ENCODE measurements around the gene CCDC167. TPM values are rescaled to one million over a fixed set of nuclear protein-coding genes. Genes with fewer than 3 reads are reported as not detected.
"Not testable (repeated sequence)": the region's sequence is repeated elsewhere in the genome, so short reads cannot be mapped to it uniquely, and the experiment has no call there.

Gene CCDC167
- total RNA-seq, 1 donor: 12.5 TPM

GRCh38 chr6:37506479-37506878, 6.8 kb upstream of the CCDC167 start:
- no peak for DNase-seq (ENCODE audit: low read depth)

GRCh38 chr6:37504024-37504423, 4.3 kb upstream of the CCDC167 start:
- TF ChIP-seq, protein P1, sequence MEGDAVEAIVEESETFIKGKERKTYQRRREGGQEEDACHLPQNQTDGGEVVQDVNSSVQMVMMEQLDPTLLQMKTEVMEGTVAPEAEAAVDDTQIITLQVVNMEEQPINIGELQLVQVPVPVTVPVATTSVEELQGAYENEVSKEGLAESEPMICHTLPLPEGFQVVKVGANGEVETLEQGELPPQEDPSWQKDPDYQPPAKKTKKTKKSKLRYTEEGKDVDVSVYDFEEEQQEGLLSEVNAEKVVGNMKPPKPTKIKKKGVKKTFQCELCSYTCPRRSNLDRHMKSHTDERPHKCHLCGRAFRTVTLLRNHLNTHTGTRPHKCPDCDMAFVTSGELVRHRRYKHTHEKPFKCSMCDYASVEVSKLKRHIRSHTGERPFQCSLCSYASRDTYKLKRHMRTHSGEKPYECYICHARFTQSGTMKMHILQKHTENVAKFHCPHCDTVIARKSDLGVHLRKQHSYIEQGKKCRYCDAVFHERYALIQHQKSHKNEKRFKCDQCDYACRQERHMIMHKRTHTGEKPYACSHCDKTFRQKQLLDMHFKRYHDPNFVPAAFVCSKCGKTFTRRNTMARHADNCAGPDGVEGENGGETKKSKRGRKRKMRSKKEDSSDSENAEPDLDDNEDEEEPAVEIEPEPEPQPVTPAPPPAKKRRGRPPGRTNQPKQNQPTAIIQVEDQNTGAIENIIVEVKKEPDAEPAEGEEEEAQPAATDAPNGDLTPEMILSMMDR (IDR thresholded peaks at IDR 0.05; ENCODE audit: insufficient read depth, low read depth, low read length): no peak
- DNase-seq (ENCODE audit: low read depth): no peak
- no peak overlapping the region for H3K4me3 ChIP-seq (ENCODE audit: low read depth, low read length)

More at GRCh38 chr6:37506479-37506878, 6.8 kb upstream of the CCDC167 start:
- TF ChIP-seq, protein P1 (IDR thresholded peaks at IDR 0.05; ENCODE audit: insufficient read depth, low read depth, low read length): no peak
- H3K4me3 ChIP-seq (ENCODE audit: low read depth, low read length): no peak overlapping the region

DNA sequence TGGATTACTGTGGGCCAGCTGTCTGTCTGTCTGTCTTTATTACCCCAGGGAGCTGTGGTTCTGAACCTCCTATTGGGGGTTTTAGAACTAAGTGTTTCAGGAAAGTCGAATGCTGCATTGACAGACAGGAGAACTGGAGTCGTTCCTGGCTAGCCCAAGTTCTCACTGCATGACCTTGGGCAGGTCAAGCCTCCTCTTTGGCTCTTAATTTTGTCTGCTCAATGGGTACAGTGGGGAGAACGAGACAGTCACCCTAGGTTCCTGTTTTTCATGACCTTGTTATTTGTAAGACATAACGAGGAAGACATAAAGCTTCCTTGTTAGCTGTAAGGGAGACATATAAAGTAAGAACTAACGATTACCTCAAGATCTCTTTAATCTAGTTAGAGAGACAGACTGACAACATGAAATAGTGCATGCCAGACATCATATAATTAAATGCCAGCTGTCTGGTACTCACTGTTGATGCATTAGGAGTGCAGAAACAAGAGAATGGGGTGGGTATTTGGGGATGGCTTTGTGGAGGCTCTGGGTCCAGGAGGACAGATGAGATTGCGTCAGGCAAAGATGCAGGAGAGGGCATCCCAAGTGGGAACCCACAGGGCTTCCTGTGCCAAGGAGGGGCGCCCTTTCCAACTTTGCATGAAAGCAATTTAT, 3.7 kb upstream of the CCDC167 start:
- DNase-seq (ENCODE audit: low read depth): no peak
- no peak overlapping the region for H3K4me3 ChIP-seq (ENCODE audit: low read depth, low read length)

GRCh38 chr6:37502703-37503291, 3.1 kb upstream of the CCDC167 start:
- TF ChIP-seq, protein P1 (IDR thresholded peaks at IDR 0.05; ENCODE audit: insufficient read depth, low read depth, low read length): no peak
- H3K4me3 ChIP-seq (ENCODE audit: low read depth, low read length): no peak overlapping the region
- no peak for DNase-seq (ENCODE audit: low read depth)

More for the DNA sequence above, 3.7 kb upstream of the CCDC167 start:
- TF ChIP-seq, protein P1 (IDR thresholded peaks at IDR 0.05; ENCODE audit: insufficient read depth, low read depth, low read length): no peak

GRCh38 chr6:37501632-37502491, 2.2 kb upstream of the CCDC167 start:
- TF ChIP-seq, protein P1 (IDR thresholded peaks at IDR 0.05; ENCODE audit: insufficient read depth, low read depth, low read length): no peak
- no peak overlapping the region for H3K4me3 ChIP-seq (ENCODE audit: low read depth, low read length)
- no peak for DNase-seq (ENCODE audit: low read depth)

DNA sequence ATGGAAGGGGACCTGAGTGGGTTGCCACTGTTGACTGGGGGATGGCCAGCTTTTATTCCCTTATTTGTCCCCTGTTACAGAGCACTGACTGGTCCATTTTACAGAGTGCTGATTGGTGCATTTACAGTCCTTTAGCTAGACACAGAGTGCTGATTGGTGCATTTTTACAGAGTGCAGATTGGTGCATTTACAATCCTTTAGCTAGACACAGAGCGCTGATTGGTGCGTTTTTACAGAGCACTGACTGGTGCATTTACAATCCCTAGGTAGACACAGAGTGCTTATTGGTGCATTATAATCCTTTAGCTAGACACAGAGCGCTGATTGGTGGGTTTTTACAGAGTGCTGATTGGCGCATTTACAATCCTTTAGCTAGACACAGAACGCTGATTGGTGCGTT, 1.2 kb upstream of the CCDC167 start:
- not testable (repeated sequence) for DNase-seq (ENCODE audit: low read depth); H3K4me3 ChIP-seq (ENCODE audit: low read depth, low read length)

GRCh38 chr6:37500294-37500608, 558 bp upstream of the CCDC167 start:
- H3K4me3 ChIP-seq (ENCODE audit: low read depth, low read length): peak overlapping the region; percentile 74
- DNase-seq (ENCODE audit: low read depth): no peak
- TF ChIP-seq, protein P1 (IDR thresholded peaks at IDR 0.05; ENCODE audit: insufficient read depth, low read depth, low read length): no peak
